ENCODE results near the gene LGSN.

Gene LGSN

DNA sequence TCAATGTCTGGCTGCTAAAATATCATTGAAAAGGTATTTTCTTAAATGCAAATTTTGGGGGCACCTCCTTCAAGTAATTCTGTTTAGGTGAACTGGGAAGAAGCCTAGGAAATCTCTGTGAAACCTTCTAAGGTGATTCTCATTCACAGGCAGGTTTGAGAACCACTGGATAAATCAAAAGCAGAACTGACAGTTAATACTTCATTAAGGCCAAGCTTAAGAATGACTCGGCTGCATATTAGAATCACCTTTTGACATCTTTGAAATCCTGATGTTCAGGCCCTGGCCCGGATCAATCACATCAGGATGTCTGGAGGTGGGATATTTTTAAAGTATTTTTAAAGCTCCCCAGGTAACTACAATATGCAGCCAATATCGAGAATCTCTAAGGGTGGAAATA lies 58.0 kb downstream of the LGSN start:
- POLR2A ChIA-PET = no interaction called here

DNA sequence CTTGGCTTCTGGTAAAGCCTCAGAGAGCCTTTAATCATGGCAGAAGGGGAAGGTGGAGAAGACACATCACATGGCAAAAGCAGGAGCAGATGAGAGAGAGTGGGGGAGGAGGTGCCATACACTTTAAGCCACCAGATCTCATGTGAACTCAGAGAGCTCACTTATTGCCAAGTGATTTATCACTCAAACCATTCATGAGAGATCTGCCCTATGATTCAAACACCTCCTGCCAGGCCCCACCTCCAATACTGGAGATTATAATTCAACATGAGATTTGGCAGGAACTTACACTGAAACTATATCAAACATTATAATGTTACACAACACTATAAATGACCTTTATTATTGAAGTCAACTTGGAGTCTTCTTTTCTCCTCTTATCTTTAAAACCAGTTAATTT lies 60.6 kb downstream of the LGSN start:
- TF ChIP-seq, protein P1, sequence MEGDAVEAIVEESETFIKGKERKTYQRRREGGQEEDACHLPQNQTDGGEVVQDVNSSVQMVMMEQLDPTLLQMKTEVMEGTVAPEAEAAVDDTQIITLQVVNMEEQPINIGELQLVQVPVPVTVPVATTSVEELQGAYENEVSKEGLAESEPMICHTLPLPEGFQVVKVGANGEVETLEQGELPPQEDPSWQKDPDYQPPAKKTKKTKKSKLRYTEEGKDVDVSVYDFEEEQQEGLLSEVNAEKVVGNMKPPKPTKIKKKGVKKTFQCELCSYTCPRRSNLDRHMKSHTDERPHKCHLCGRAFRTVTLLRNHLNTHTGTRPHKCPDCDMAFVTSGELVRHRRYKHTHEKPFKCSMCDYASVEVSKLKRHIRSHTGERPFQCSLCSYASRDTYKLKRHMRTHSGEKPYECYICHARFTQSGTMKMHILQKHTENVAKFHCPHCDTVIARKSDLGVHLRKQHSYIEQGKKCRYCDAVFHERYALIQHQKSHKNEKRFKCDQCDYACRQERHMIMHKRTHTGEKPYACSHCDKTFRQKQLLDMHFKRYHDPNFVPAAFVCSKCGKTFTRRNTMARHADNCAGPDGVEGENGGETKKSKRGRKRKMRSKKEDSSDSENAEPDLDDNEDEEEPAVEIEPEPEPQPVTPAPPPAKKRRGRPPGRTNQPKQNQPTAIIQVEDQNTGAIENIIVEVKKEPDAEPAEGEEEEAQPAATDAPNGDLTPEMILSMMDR (IDR thresholded peaks at IDR 0.05; ENCODE audit: insufficient read depth, low read length, missing control alignments) = no peak
- ChIA-PET CTCF (no interaction called here), POLR2A (no interaction called here)
- H3K4me3 ChIP-seq (ENCODE audit: low read depth, low read length) = no peak overlapping the region
- DNase-seq (ENCODE audit: low read depth, low spot score) = no peak

More for the DNA sequence above, 58.0 kb downstream of the LGSN start:
- CTCF ChIA-PET = interaction anchor here (1.6 kb wide), 1 partner anchor 10 kb away, joined by 4 read pairs; no protein-coding TSS in a partner anchor
- no peak for DNase-seq (ENCODE audit: low read depth, low spot score)
- no peak overlapping the region for H3K4me3 ChIP-seq (ENCODE audit: low read depth, low read length)
- TF ChIP-seq, protein P1 (IDR thresholded peaks at IDR 0.05; ENCODE audit: insufficient read depth, low read length, missing control alignments) = no peak

DNA sequence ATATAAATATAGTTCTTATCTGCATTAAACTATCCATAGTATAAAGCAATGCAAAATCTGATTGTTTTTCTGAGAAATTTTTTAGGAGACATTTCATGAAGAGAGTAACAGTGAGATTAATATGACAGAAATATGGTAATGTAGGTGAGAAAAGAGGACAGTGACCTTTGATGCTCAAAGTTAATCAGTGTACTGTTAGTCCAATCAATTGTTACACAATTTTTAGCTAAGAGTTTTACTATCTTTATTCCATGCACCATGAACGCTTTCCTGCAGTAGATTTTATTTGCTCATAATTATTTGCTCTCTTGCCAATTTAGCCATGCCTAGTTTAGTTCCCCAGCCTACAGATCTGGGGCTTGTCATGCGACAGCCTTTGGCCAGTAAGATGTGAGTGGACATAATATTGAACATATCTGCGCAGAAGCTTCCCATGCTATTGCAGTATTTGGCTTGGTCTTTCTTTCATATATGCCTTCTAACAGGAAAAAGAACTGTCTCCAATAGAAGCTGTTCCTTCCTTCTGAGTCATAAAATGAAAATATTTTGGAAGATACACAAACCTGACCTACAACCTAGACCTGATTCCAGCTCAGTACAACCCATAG lies 69.8 kb downstream of the LGSN start:
- no peak overlapping the region for H3K4me3 ChIP-seq (ENCODE audit: low read depth, low read length)
- CTCF ChIA-PET = no interaction called here
- no peak for DNase-seq (ENCODE audit: low read depth, low spot score)
- POLR2A ChIA-PET = no interaction called here
- TF ChIP-seq, protein P1 (IDR thresholded peaks at IDR 0.05; ENCODE audit: insufficient read depth, low read length, missing control alignments) = no peak

DNA sequence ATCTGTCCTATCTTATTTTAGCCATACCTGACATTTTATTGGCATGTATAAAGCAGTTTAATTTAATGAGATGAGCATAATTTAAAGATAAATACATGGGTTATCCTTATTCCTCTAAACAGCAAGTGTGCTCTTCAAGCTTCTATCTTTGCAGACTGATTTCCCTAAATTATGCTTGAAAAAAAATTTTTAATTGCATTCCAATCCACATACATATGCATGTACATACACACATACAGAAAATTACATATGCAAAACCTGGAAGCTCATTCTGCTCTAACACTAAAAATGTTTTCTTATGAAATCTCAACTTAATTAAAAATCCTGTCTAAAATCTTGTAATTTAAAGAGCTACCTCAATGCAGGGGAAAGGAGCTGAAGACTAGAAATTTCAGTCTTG lies 73.2 kb downstream of the LGSN start:
- TF ChIP-seq, protein P1 (IDR thresholded peaks at IDR 0.05; ENCODE audit: insufficient read depth, low read length, missing control alignments) = no peak
- no peak for DNase-seq (ENCODE audit: low read depth, low spot score)
- ChIA-PET POLR2A (no interaction called here), CTCF (no interaction called here)
- H3K4me3 ChIP-seq (ENCODE audit: low read depth, low read length) = no peak overlapping the region

DNA sequence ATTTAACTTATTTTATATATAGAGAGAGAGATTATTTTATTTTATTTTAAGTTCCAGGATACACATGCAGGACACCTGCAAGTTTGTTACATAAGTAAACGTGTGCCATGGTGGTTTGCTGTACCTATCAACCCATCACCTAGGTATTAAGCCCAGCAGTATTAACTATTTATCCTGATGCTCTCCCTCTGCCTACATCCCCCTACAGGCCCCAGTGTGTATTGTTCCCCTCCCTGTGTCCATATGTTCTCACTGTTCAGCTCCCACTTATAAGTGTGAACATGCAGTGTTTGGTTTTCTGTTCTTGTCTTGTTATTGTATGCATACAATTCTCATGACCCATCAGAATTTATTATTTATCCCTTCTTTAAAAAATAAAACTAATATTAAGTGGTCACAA lies 73.9 kb downstream of the LGSN start:
- TF ChIP-seq, protein P1 (IDR thresholded peaks at IDR 0.05; ENCODE audit: insufficient read depth, low read length, missing control alignments) = no peak
- POLR2A ChIA-PET = no interaction called here
- no peak for DNase-seq (ENCODE audit: low read depth, low spot score)
- CTCF ChIA-PET = no interaction called here
- no peak overlapping the region for H3K4me3 ChIP-seq (ENCODE audit: low read depth, low read length)

DNA sequence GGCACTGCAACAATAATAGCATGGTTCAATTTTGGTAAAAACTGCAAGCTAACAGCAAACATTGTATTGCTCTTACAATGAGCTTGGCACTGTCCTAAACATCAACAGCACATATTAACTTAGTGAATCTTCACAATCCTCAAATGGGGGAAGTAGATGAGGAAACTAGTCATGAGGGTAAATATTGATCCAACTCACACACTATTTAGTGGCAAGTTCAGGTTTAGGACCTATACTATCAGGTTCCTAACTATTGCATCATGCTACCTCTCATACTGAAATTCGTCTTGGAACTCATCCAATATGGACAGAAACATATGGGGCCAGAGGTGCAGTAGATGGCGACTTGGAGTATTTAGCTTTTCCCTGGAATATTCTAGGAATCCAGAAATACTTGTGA lies 74.4 kb downstream of the LGSN start:
- H3K4me3 ChIP-seq (ENCODE audit: low read depth, low read length) = no peak overlapping the region
- TF ChIP-seq, protein P1 (IDR thresholded peaks at IDR 0.05; ENCODE audit: insufficient read depth, low read length, missing control alignments) = no peak
- ChIA-PET POLR2A (no interaction called here), CTCF (no interaction called here)
- DNase-seq (ENCODE audit: low read depth, low spot score) = no peak
